ENCODE measurements around the gene IGFBP3.
A peak's percentile ranks its signal among the peaks of the same experiment; 100 is the strongest.

DNA sequence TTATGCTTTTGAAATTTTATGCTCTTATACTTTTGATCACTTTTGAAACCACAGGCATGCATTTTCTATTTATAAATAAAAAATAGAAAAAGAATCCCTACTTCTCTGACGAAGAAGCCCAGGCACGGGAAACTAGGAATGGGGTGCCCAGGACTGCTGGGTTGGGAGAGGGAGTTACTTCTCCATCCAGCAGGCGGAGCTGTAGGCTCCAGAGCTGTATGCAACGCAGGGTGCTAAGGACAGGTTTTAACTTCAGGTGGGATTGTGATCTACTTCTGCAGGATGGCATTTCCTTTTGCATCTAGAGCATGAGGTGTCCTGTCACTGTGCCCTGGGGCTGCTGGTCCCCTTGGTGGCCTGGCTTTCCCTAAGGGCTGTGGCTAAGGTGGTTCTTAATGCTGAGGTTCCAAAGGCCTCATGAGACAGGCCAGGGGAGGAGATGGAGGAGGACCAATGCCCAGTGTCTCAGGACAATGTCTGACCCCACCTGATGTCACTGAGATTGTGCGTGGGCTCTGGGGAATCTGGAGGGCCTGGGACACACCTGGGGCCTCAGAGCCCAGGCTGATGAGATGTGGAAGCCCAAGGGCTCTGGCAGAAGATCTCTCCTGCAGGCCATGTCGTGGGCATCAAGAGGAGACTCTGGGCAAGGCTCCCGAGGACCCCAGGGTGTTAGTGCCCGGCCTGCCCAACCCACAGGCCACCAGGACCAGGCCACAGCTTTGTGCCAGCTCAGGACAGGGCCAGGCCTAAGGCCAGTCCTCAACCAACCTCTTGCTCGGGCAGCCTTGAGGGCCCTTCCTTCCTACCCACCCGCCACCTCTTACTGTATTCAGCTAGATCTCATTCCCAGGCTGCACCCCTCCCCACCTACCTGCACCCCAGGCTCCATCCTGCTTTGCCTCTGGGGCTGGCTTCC, 48.7 kb downstream of the IGFBP3 start:
- no peak for TF ChIP-seq EZH2 (IDR thresholded peaks at IDR 0.05; ENCODE audit: low read length, missing control alignments)
- TF ChIP-seq, protein P1, sequence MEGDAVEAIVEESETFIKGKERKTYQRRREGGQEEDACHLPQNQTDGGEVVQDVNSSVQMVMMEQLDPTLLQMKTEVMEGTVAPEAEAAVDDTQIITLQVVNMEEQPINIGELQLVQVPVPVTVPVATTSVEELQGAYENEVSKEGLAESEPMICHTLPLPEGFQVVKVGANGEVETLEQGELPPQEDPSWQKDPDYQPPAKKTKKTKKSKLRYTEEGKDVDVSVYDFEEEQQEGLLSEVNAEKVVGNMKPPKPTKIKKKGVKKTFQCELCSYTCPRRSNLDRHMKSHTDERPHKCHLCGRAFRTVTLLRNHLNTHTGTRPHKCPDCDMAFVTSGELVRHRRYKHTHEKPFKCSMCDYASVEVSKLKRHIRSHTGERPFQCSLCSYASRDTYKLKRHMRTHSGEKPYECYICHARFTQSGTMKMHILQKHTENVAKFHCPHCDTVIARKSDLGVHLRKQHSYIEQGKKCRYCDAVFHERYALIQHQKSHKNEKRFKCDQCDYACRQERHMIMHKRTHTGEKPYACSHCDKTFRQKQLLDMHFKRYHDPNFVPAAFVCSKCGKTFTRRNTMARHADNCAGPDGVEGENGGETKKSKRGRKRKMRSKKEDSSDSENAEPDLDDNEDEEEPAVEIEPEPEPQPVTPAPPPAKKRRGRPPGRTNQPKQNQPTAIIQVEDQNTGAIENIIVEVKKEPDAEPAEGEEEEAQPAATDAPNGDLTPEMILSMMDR (conservative IDR thresholded peaks at IDR 0.05 in 1 of 2, IDR thresholded peaks at IDR 0.05 in 1 of 2; ENCODE audit: low read depth in 1 of 2, low read length in 2 of 2) = peak; percentile 29 to 54
